Parietal lobe (tissue), 2 donors: ENCODE measurements around the gene NPPC. TPM values are rescaled to one million over a fixed set of nuclear protein-coding genes. Genes with fewer than 3 reads are reported as not detected.

Experiments
- small RNA-seq: library from RNA; depleted of rRNA; stranded (forward); fragments of <200 nt; gene quantifications from one replicate; pipeline ENCODE3, GENCODE V24; 2014; ENCODE audit warnings: low replicate concordance
- total RNA-seq: library from RNA; depleted of rRNA; stranded (reverse); fragments of >200 nt; gene quantifications from one replicate; pipeline ENCODE4 v1.2.3, GENCODE V29; 2014

NPPC gene
- not detected for total RNA-seq

GRCh38 chr2:231926180-231926741 is at the start of gene NPPC:
Gene NPPC (minus strand): TSS chr2:231926396. CDS start chr2:231926249, 147 bp downstream.

GRCh38 chr2:231961349-231962166 is 35.4 kb upstream of the NPPC start, which contains the start of gene DIS3L2:
Gene DIS3L2 (plus strand): TSS chr2:231961713. CDS start chr2:232014928, 53,215 bp downstream.

Small RNA genes lying within 50 kb of the gene (small RNA-seq; reads per million reads assigned to genes)
- not detected for gene MIR1471

Other genes with a start within 250 kb of the NPPC start
- 543 TPM for gene PTMA, start 217.9 kb downstream of the NPPC start, total RNA-seq
- gene PDE6D, start 145.1 kb downstream of the NPPC start, total RNA-seq = 45.4 TPM
- gene COPS7B, start 140.0 kb downstream of the NPPC start, total RNA-seq = 48.5 TPM
- 67.0 TPM for gene DIS3L2, start 35.3 kb upstream of the NPPC start, total RNA-seq